ENCODE results near the gene CCK. TPM values are rescaled to one million over a fixed set of nuclear protein-coding genes. Genes with fewer than 3 reads are reported as not detected.

CCK gene
- total RNA-seq, 4 donors from 2014 or later = not detected

DNA sequence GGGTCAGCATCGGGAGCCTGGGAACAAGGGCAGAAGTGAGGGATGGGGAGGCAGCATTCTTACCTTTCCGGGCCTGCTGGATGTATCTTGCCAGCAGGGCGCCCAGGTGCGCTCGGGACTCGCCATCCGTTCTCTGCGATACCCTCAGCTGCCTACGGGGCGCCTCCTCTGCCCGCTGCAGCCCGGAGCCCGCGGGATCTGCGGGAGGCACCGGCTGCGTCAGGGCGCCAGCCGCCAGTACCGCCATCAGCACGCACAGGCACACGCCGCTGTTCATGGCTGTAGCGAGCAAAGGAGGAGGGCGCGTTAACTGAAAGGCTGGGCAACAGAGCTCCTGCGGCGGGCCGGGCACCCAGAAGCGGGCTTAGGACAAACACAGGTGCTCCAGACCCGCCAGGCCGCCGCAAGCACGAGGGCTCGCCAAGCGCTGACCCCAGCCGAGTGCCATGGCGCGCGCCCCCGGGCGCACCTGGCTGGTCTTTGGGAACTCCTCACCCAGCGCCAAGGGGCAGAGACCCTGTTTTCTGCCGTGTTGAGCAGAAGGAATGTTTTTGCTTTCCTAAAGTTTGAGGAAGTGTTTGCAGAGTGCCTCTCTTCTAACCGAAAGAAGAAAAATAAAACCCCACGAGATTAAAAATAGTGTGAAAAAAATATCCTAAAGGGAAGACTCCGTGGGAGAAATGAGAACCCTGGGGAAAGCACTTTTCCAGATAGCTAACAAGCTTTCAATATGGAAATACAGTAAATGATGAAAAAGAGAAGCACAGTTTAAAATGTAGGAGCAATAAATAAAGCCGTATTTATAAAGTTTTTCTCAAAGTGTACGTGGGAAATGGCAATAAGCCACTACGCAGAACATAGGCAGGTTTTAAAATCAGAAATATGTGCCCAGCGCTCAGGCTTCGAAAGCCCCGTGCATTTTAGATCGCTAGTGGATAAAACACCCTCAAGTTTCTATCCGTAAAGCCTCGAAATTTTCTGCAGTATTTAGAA is 2.3 kb downstream of the CCK start:
- intact Hi-C loops (cut with DNase I; ENCODE audit: low total_unique reads) = no loop called here
- no peak overlapping the region for H3K4me3 ChIP-seq
- H3K27me3 ChIP-seq = peaks cover 0 to 30% of the 10 kb centered on the region in 2 donors
- H3K27ac ChIP-seq = no peak overlapping the region
- no peak for TF ChIP-seq POLR2A (IDR thresholded peaks at IDR 0.05)
- TF ChIP-seq, protein P1, sequence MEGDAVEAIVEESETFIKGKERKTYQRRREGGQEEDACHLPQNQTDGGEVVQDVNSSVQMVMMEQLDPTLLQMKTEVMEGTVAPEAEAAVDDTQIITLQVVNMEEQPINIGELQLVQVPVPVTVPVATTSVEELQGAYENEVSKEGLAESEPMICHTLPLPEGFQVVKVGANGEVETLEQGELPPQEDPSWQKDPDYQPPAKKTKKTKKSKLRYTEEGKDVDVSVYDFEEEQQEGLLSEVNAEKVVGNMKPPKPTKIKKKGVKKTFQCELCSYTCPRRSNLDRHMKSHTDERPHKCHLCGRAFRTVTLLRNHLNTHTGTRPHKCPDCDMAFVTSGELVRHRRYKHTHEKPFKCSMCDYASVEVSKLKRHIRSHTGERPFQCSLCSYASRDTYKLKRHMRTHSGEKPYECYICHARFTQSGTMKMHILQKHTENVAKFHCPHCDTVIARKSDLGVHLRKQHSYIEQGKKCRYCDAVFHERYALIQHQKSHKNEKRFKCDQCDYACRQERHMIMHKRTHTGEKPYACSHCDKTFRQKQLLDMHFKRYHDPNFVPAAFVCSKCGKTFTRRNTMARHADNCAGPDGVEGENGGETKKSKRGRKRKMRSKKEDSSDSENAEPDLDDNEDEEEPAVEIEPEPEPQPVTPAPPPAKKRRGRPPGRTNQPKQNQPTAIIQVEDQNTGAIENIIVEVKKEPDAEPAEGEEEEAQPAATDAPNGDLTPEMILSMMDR (IDR thresholded peaks at IDR 0.05) = no peak
- peaks cover 0 to 12% of the 10 kb centered on the region in 2 donors for H3K4me1 ChIP-seq
- no peak for DNase-seq
- H3K9me3 ChIP-seq = no peaks in the 10 kb centered on the region
- no peaks in the 10 kb centered on the region for H3K36me3 ChIP-seq

DNA sequence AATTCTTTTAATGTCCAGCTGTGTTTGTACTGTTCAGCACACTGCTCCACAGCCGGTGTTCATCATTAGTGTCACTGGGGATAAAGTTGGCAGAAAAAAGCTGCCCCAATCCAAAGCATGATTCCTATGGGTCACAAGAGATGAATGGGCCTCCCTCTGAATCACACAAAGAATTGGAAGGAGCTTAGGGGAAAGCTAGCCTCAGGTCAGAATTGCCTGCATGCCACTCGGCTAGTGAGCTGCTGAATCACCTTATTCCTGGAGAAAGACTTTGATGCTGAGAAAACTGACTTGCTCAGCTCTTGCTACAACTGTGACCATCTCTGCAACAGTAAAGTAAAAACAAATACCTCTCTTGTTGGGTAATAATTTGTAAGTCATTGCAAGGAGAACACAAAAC is 3.5 kb downstream of the CCK start:
- Histone ChIP-seq H3K9me3 (no peaks in the 10 kb centered on the region), H3K27ac (no peak overlapping the region), H3K36me3 (no peaks in the 10 kb centered on the region), H3K4me1 (peaks cover 0 to 12% of the 10 kb centered on the region in 2 donors), H3K4me3 (no peak overlapping the region), H3K27me3 (peaks cover 0 to 30% of the 10 kb centered on the region in 2 donors)
- no peak for DNase-seq
- TF ChIP-seq POLR2A (IDR thresholded peaks at IDR 0.05) = no peak
- TF ChIP-seq, protein P1 (IDR thresholded peaks at IDR 0.05) = no peak
- intact Hi-C loops (cut with DNase I; ENCODE audit: low total_unique reads) = no loop called here

DNA sequence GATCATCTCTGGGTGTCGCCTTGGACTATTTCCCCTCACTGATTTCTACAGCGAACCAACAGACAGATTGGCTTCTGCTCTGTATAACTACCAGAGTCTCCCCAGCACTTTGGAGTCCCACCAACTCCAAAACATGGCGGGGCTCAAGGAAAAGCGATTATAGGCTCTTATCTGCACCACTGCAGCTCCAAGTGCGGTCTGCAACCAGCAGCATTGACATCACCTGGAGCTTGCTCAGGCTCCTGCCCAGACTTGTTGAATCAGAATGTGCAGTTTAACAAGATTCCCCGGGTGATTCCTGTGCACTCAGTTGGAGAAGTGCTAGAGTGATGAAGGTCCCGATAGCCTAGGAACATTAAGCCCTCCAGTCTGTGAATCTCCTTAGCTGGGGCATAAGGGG is 9.0 kb downstream of the CCK start:
- peaks cover 0 to 3% of the 10 kb centered on the region in 2 donors for H3K27me3 ChIP-seq
- TF ChIP-seq POLR2A (IDR thresholded peaks at IDR 0.05) = no peak
- TF ChIP-seq, protein P1 (IDR thresholded peaks at IDR 0.05) = no peak
- H3K27ac ChIP-seq = no peak overlapping the region
- no peaks in the 10 kb centered on the region for H3K9me3 ChIP-seq
- H3K4me3 ChIP-seq = no peak overlapping the region
- H3K4me1 ChIP-seq = no peaks in the 10 kb centered on the region
- H3K36me3 ChIP-seq = no peaks in the 10 kb centered on the region
- intact Hi-C loops (cut with DNase I; ENCODE audit: low total_unique reads) = no loop called here
- DNase-seq = no peak

DNA sequence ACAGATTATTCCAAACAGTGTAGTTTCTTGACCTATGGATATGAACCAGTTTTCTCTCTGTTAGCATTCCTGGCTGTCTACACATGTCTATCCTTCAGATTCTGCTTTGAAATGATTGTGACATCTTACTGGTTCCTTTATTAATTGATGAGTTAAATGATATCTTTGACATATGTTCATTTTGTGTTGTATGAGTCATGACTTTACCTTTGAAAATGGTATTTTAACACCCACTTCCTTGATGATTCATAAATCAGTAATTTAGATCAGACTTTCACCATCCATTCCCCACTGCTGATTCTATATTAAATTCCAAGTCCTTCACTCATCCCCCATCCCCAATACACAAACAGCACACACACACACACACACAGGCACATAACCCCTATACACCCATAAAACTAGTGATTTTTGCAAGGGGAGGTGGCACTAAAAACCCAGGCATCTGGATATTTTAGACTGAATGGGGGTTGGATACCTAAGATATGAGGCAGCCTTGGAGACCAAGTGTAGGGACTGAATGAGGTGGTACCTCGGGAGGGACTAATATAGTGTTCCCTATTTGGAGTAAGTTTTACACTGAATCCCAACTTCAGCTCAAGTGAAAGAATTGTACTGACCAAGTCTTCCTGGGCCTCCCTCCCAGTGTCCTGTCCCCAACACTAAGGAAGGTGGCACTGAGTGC is 9.7 kb downstream of the CCK start:
- Histone ChIP-seq H3K4me1 (no peaks in the 10 kb centered on the region), H3K27me3 (no peaks in the 10 kb centered on the region), H3K36me3 (no peaks in the 10 kb centered on the region), H3K27ac (no peak overlapping the region), H3K9me3 (no peaks in the 10 kb centered on the region), H3K4me3 (no peak overlapping the region)
- no peak for TF ChIP-seq POLR2A (IDR thresholded peaks at IDR 0.05)
- TF ChIP-seq, protein P1 (IDR thresholded peaks at IDR 0.05) = no peak
- no peak for DNase-seq
- intact Hi-C loops (cut with DNase I; ENCODE audit: low total_unique reads) = no loop called here

DNA sequence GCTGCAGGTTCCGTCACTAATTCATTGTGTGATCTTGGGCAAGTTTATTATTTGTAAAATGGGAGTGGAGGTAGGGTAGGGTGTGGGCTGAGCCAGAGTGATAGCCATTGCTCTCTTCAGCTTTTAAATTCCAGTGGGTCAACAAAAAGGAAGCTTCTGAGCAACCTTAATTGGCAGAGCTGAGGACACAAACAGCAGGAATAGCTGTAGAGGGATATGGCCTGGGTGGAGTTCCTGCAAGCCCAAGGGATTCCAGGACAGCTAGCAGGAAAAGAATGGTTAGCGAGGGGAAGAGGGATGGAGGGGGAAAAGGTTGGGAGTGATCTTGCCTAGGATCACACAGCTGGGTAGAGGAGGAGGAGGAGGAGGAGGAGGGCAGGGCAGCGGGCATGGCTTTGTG is 11.4 kb downstream of the CCK start:
- intact Hi-C loops (cut with DNase I; ENCODE audit: low total_unique reads) = no loop called here
- TF ChIP-seq POLR2A (IDR thresholded peaks at IDR 0.05) = no peak
- TF ChIP-seq, protein P1 (IDR thresholded peaks at IDR 0.05) = no peak

More for the DNA sequence above, 11.4 kb downstream of the CCK start:
- no peak for DNase-seq
- H3K27me3 ChIP-seq = no peaks in the 10 kb centered on the region
- no peaks in the 10 kb centered on the region for H3K36me3 ChIP-seq
- H3K4me1 ChIP-seq = no peaks in the 10 kb centered on the region
- no peak overlapping the region for H3K27ac ChIP-seq
- H3K9me3 ChIP-seq = no peaks in the 10 kb centered on the region
- no peak overlapping the region for H3K4me3 ChIP-seq
